GM12878 (cell line): ENCODE data around the gene VRTN. TPM values are rescaled to one million over a fixed set of nuclear protein-coding genes. Genes with fewer than 3 reads are reported as not detected.

Source experiments
- BCLAF1 ChIP-seq: fragments of 450-650 bp; IDR thresholded peaks from 2 replicates; pipeline ENCODE4 v1.6.1; 2017; ENCODE audit warnings: antibody characterized with exemption, mild to moderate bottlenecking, moderate library complexity
- CHD1 ChIP-seq: IDR thresholded peaks from 2 replicates; pipeline ENCODE4 v1.6.1; 2012; ENCODE audit warnings: low read depth, low read length, improper control_type of control experiment
- FOXM1 ChIP-seq: IDR thresholded peaks from 2 replicates; pipeline ENCODE4 v1.6.1; 2012; ENCODE audit warnings: low read depth, mild to moderate bottlenecking, inconsistent platforms, low read length, moderate library complexity
- HCFC1 ChIP-seq: fragments of 150-350 bp; IDR thresholded peaks from 2 replicates; pipeline ENCODE4 v1.6.1; 2014; ENCODE audit warnings: low read length
- PRDM15 ChIP-seq: fragments of 450-650 bp; formaldehyde crosslinking; IDR thresholded peaks from 2 replicates; pipeline ENCODE4 v1.4.0; 2020; ENCODE audit warnings: mild to moderate bottlenecking, moderate library complexity
- STAT3 ChIP-seq: IDR thresholded peaks from 2 replicates; pipeline ENCODE4 v1.6.1; 2011; ENCODE audit warnings: low read depth, low read length, improper control_type of control experiment
- ZZZ3 ChIP-seq: IDR thresholded peaks from 2 replicates; pipeline ENCODE4 v1.6.1; 2011; ENCODE audit warnings: low read depth; ENCODE audit not compliant: control insufficient read depth, insufficient read length
- polyA plus RNA-seq, 11 experiments: library from polyadenylated mRNA; depleted of rRNA in 4 of 11; unstranded in 6 of 11; stranded (reverse) in 5 of 11; fragments of >200 nt; fragmentation: Nextera tagmentation in 4 of 11; fragmentation: Illumina TruSeq in 1 of 11; extraction: Ambion mirVana in 4 of 11; extraction: Trizol in 1 of 11; gene quantifications; 1 replicate in 1 of 11; 2 replicates in 10 of 11; pipeline versions ENCODE4 v1.2.1 to v1.2.3, GENCODE V29; 2011 to 2016; ENCODE audit warnings: inconsistent platforms in 2 of 11, missing spikeins in 2 of 11, low read depth in 1 of 11
- total RNA-seq, 4 experiments: library from RNA; depleted of rRNA in 3 of 4; stranded (reverse); fragments of >200 nt in 3 of 4; fragmentation: Illumina TruSeq in 1 of 4; extraction: Trizol in 1 of 4; gene quantifications; 2 replicates each; pipeline versions ENCODE4 v1.2.1 to v1.2.3, GENCODE V29; 2013 to 2021

Gene VRTN
- total and polyA plus RNA-seq, 10 of the 15 experiments (the other 5 are each of a cell fraction or from before 2014, with no cell fraction given): 0.31 TPM; not detected in 9

- TF ChIP-seq BCLAF1: no peak
- no peak for TF ChIP-seq CHD1
- no peak for TF ChIP-seq STAT3
- no peak for TF ChIP-seq HCFC1
- no peak for TF ChIP-seq FOXM1
- no peak for TF ChIP-seq PRDM15 (CRISPR knock-in tag)
- no peak for TF ChIP-seq ZZZ3
These were observed 523 bp upstream of the VRTN start (continued) for GRCh38 chr14:74347795-74348100.
